ENCODE results near the gene TEK. TPM values are rescaled to one million over a fixed set of nuclear protein-coding genes. Genes with fewer than 3 reads are reported as not detected.

The TEK gene
- total RNA-seq, 3 donors from 2014 or later (not counting 1 experiment from before 2014, with no cell fraction given), result not detected

GRCh38 chr9:27117489-27118135 lies 8.6 kb downstream of the TEK start:
- H3K36me3 ChIP-seq (ENCODE audit: control insufficient read depth, insufficient read depth, low read length), result no peaks in the 10 kb centered on the region

GRCh38 chr9:27118916-27119315 lies 9.9 kb downstream of the TEK start:
- no peak overlapping the region for H3K27ac ChIP-seq (ENCODE audit: low read length)
- TF ChIP-seq CTCF (IDR thresholded peaks at IDR 0.05), result no peak
- no peak for DNase-seq

More at GRCh38 chr9:27117489-27118135, 8.6 kb downstream of the TEK start:
- Mint-ChIP-seq H3K9me3 (peaks cover 0 to 5% of the 10 kb centered on the region in 2 donors), H3K27me3 (ENCODE audit: low read depth in 2 of 2) (no peaks in the 10 kb centered on the region), H3K4me3 (no peak overlapping the region), H3K36me3 (no peaks in the 10 kb centered on the region), H3K27ac (no peak overlapping the region), H3K4me1 (no peaks in the 10 kb centered on the region)
- intact Hi-C loops (cut with micrococcal nuclease), result no loop called here
- H3K9me3 ChIP-seq (ENCODE audit: control insufficient read depth, insufficient read depth, low read length), result no peaks in the 10 kb centered on the region
- TF ChIP-seq CTCF (IDR thresholded peaks at IDR 0.05), result no peak
- no peak for ATAC-seq
- H3K4me3 ChIP-seq (ENCODE audit: low read length), result no peak overlapping the region
- 86% methylated on average over 9 of the region's 10 CpGs for WGBS (ENCODE audit: insufficient coverage)
- DNase-seq, result no peak
- H3K4me1 ChIP-seq (ENCODE audit: control insufficient read depth, insufficient read depth, low read length), result no peaks in the 10 kb centered on the region
- H3K27me3 ChIP-seq (ENCODE audit: control insufficient read depth, insufficient read depth, low read length), result no peaks in the 10 kb centered on the region
- H3K27ac ChIP-seq (ENCODE audit: low read length), result no peak overlapping the region

GRCh38 chr9:27124151-27124550 lies 15.1 kb downstream of the TEK start:
- Histone ChIP-seq H3K9me3 (ENCODE audit: control insufficient read depth, insufficient read depth, low read length) (no peaks in the 10 kb centered on the region), H3K36me3 (ENCODE audit: control insufficient read depth, insufficient read depth, low read length) (no peaks in the 10 kb centered on the region), H3K27me3 (ENCODE audit: control insufficient read depth, insufficient read depth, low read length) (peaks cover under 1% of the 10 kb centered on the region), H3K4me1 (ENCODE audit: control insufficient read depth, insufficient read depth, low read length) (no peaks in the 10 kb centered on the region), H3K4me3 (ENCODE audit: low read length) (no peak overlapping the region), H3K27ac (ENCODE audit: low read length) (no peak overlapping the region)
- H3K9me3 Mint-ChIP-seq, result peaks cover 0 to 5% of the 10 kb centered on the region in 2 donors
- no peak overlapping the region for H3K27ac Mint-ChIP-seq
- WGBS (ENCODE audit: insufficient coverage), result 91% methylated on average over 3 of the region's 3 CpGs
- intact Hi-C loops (cut with micrococcal nuclease), result no loop called here
- no peak for TF ChIP-seq CTCF (IDR thresholded peaks at IDR 0.05)
- DNase-seq (no peak), ATAC-seq (no peak)
- no peaks in the 10 kb centered on the region for H3K36me3 Mint-ChIP-seq
- no peaks in the 10 kb centered on the region for H3K4me1 Mint-ChIP-seq
- H3K4me3 Mint-ChIP-seq, result no peak overlapping the region
- H3K27me3 Mint-ChIP-seq (ENCODE audit: low read depth in 2 of 2), result no peaks in the 10 kb centered on the region

More at GRCh38 chr9:27118916-27119315, 9.9 kb downstream of the TEK start:
- H3K9me3 Mint-ChIP-seq, result peaks cover 0 to 3% of the 10 kb centered on the region in 2 donors
- H3K4me3 Mint-ChIP-seq, result no peak overlapping the region
- H3K4me1 ChIP-seq (ENCODE audit: control insufficient read depth, insufficient read depth, low read length), result no peaks in the 10 kb centered on the region
- no peak overlapping the region for H3K27ac Mint-ChIP-seq
- ATAC-seq, result no peak
- H3K27me3 Mint-ChIP-seq (ENCODE audit: low read depth in 2 of 2), result no peaks in the 10 kb centered on the region
- H3K4me1 Mint-ChIP-seq, result no peaks in the 10 kb centered on the region
- H3K27me3 ChIP-seq (ENCODE audit: control insufficient read depth, insufficient read depth, low read length), result no peaks in the 10 kb centered on the region
- intact Hi-C loops (cut with micrococcal nuclease), result no loop called here
- WGBS (ENCODE audit: insufficient coverage), result 81% methylated on average over 6 of the region's 6 CpGs
- H3K36me3 Mint-ChIP-seq, result no peaks in the 10 kb centered on the region
- H3K36me3 ChIP-seq (ENCODE audit: control insufficient read depth, insufficient read depth, low read length), result no peaks in the 10 kb centered on the region
- H3K9me3 ChIP-seq (ENCODE audit: control insufficient read depth, insufficient read depth, low read length), result no peaks in the 10 kb centered on the region
- no peak overlapping the region for H3K4me3 ChIP-seq (ENCODE audit: low read length)

- Mint-ChIP-seq H3K9me3 (peaks cover 0 to 5% of the 10 kb centered on the region in 2 donors), H3K4me3 (no peak overlapping the region), H3K27ac (no peak overlapping the region), H3K27me3 (ENCODE audit: low read depth in 2 of 2) (no peaks in the 10 kb centered on the region), H3K36me3 (no peaks in the 10 kb centered on the region), H3K4me1 (no peaks in the 10 kb centered on the region)
- Histone ChIP-seq H3K9me3 (ENCODE audit: control insufficient read depth, insufficient read depth, low read length) (no peaks in the 10 kb centered on the region), H3K27ac (ENCODE audit: low read length) (no peak overlapping the region), H3K4me3 (ENCODE audit: low read length) (no peak overlapping the region), H3K27me3 (ENCODE audit: control insufficient read depth, insufficient read depth, low read length) (peaks cover 2% of the 10 kb centered on the region), H3K36me3 (ENCODE audit: control insufficient read depth, insufficient read depth, low read length) (no peaks in the 10 kb centered on the region), H3K4me1 (ENCODE audit: control insufficient read depth, insufficient read depth, low read length) (no peaks in the 10 kb centered on the region)
- no peak for DNase-seq
- no peak for ATAC-seq
- intact Hi-C loops (cut with micrococcal nuclease), result no loop called here
- TF ChIP-seq CTCF (IDR thresholded peaks at IDR 0.05), result no peak
- WGBS (ENCODE audit: insufficient coverage), result 89% methylated on average over 4 of the region's 4 CpGs
These were observed 16.0 kb downstream of the TEK start for GRCh38 chr9:27125030-27125429.

Data from natural killer cell (primary cell).